ENCODE results near the gene SLC22A4.

The SLC22A4 gene

DNA sequence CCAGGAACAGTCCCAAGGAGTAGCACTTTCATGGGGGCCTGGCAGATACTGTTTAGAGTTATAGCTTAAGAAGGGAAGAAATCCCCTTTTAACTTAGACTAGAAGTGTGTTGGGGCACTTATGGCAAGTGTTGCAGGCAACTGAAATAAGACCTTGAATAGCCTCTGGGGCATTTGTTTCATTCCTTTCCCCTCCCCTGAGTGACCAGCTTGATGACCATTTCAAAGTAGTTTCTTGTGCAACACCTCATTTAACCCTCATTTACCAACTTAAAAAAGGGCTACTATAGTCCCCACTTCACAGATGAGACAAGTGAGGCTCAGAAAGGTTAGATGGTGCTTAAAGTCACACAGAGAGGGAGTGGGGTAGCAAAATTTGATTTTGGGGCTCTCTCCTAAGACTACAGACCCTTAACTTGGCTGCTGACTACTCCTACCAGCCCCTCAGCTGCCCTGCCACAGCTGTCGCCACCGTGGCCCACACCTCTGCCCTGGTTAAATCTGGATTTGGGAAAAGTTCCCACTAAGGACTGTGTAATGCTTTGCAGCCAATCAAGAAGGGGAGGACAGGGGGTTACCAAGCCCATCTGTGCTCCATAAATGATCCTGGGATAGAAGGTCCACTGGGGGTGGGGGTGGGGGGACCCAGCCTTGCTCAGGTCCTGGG, 31.2 kb upstream of the SLC22A4 start:
- DNase-seq, result no peak

GRCh38 chr5:132263548-132264261, 30.5 kb upstream of the SLC22A4 start:
- peak; percentile 30 for DNase-seq

DNA sequence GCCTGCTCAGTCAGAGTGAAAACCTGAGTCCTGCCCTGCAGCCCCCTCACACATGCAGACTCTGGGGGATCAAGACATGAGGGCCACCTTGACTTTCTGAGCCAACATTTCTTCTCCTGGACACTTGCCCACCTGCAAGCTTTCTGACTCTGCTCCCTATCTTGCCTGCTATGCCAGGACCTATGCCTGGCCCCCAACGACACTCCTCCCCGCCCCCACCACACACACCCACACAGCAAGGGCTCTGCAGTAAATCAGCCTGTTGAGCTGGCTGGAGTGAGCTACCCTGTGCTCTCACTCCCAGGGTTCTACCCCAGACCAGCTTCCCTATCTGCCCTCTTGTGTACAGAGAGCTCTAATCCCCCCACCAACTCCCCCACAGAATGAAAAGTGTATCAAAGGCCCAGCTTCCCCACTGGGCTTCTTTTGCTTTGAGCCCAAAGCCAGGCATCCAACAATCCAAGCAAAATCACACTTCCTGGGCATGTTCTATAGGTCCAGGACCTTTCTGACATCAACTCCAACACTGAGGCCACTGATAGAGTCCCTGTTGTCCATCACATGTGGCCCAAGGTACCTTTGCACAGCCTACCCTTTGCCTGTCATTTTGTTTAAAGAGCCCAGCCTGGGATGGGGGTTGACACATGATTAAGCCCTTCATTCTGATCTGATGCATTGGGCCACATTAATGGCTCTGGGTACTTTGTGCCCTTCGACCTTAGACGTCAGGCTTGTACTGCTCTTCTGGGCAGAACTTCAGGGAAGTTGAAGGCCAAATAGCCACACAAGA, 29.5 kb upstream of the SLC22A4 start:
- DNase-seq, result peak; percentile 2

- peak; percentile 1 for DNase-seq
Measured at GRCh38 chr5:132265336-132266030, 28.7 kb upstream of the SLC22A4 start.

DNA sequence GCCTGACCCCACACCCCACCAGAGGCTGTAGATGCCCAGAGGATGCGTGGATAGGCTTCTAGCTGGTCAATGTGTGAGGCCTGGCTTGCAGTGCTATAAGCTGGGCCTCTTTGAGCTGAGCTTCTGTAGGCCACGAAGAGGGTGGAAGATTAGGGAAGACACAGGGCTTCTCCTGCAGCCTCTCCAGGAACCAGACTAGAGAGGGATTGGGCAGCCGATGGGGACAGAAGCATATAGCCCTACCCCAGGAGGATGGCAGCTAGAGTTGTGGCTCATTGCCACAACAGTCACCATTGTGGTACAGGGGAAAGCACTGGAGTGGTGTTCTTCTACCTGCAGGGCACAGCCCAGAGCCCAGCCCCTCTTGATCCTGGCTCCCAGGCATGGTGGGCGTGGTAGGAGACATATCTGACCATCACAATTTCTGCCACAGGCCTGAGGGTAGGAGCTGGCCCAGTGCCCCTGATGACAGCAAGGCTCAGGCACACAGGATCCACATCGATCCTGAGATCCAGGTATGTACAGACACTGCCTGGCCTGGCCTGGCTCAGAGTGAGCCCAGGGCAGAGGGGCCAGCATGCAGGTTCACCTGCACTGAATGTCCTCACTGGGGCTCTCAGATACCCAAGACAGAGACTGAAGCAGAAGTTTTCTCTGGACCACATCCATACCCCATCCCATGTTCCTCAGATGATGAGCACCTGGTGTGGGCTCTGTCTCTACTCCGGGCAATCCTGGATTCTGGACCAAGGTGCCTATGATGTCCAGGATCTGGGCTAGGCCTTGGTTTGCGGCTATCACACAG, 28.0 kb upstream of the SLC22A4 start:
- DNase-seq, result no peak

GRCh38 chr5:132266836-132267160, 27.4 kb upstream of the SLC22A4 start:
- no peak for DNase-seq

DNA sequence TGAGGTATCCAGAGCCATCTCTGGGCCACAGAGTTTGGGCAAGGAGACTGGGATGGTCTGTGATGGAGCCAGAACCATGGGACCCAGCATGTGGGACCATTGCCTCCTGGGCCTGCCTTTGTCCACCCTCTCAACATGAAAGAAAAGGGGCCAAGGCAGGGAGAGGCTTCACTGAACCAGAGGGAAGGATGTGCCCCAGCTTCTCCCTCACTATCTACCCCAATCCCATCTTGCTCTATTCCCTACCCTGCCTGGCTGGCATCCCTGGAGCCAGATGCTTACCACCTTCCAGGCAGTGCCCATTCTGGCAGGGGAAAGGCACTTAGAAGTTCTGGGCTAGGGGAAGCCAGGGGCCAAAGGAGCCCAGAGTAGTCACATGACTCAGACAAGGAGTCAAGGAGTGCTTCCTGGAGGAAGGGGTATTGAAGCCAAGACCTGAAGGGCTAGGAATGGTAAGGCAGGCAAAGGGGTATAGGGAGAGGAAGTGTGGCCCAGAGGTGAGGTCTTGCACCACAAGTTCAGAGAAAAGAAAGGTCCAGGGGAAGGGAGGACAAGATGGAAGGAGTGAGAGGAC, 26.9 kb upstream of the SLC22A4 start:
- DNase-seq, result no peak

GRCh38 chr5:132267931-132268768, 26.0 kb upstream of the SLC22A4 start:
- DNase-seq, result peak; percentile 2

- peak; percentile 2 for DNase-seq
Measured at GRCh38 chr5:132268769-132269551, 25.2 kb upstream of the SLC22A4 start.

DNA sequence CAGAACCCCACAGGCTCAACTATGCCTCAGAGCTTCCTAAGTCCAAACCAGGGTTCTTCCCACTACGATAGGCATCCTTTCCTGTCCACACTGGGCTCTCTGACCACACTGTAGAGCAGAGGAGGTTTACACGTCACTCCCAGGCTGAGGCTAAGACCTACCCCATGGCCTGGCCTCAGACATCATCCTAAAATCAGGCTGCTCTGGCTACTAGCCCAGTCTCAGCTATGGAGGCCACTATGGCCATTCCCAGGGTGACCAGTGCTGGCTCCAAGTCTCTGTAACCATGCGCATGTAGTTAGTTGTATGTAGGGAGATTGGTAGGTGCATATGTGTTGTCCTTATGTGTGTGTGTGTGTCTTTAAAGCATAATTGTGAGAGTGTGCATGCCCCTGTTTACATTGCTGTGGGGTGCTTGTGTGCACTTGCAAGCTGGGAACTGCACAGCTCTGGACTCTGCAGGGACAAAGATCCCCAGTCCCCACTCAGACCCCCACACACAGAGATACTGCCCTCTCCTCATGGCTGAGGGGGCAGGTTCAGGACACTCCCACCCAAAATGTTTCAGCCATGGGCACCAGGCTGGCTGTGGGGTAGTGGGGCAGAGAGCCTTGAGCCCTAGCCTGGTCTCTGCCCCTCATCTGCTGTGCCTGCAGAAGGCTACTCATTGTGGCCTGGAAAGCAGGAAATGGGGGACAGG, 24.4 kb upstream of the SLC22A4 start:
- no peak for DNase-seq

GRCh38 chr5:132270335-132270665, 23.9 kb upstream of the SLC22A4 start:
- DNase-seq, result no peak

DNA sequence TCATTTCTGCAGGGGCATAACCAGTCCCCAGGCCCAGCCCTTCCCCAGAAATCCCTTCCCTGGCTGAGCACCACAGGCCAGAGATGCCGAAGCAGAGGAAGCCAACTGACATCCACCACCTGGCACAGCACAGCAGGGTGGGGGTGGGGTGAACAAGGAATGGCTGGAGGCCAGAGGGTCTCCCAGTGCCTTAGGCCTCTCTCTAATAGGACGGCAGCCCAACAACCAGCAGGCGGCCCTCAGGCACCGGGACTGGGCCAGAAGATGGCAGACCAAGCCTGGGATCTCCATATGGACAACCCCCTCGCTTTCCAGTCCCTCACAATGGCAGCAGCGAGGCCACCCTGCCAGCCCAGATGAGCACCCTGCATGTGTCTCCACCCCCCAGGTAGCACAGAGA, 23.5 kb upstream of the SLC22A4 start:
- DNase-seq, result no peak

GRCh38 chr5:132271251-132272246, 22.6 kb upstream of the SLC22A4 start:
- no peak for DNase-seq

DNA sequence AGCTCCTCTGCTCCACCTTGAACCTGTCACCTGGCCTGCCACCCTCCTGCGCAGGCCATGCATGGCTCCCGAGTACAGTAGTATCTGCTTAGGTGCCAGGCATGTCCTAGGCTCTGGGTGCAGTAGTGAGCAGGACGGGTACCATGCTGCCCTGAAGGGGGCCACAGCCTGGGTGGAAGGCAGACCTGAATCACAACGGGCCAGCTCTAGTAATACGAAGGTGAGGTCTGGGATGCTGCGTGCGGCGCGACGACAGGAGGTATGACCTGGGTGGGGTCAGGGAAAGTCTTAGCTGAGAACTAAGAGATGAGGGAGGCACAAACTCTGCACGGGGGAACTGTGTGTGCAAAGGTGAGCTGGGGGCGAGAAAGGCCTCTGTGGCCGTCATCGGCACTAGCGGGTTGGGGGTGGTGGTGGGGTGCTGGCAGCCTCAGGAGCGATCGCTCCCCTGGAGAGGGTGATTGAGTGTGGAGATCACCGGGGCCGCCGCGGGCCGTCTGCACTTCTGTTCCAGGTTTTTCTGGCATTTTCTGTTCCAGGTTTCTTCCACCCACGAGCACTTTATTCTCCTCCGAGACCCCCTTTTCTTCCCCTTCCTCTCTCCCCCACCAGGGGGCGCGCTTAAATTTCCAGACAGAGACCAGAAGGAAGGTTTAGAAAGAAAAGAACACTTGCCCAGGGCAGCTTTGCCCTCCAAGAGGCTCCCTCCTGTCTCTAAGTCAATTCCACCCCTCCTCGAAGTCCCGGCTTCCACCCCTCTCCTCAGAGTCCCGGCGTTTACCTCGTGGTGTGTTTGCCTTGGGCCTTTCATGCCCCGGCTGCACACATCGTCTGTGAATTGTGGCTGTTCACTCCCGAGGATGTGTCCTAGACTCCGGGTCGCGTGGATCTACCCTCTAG, 21.6 kb upstream of the SLC22A4 start:
- DNase-seq, result peak; percentile 75

DNA sequence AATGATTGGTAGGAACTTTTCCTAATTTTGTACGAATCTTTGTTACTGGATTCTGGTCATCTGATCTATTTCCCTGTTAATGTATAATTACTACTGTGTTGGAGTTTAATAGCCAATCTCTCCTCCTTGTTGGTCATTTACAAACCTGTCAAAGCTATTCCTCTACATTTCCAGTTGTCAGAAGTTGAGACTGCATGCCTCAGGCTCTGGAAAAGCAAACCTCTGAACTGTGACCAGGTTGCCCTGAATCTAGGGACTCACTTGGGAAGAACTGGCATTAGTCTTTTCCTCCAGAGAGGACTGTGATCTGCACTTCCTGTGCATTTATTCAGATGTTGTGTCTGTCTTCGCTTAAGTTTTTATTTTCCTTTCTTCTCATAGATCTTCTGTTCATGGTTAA, 20.6 kb upstream of the SLC22A4 start:
- no peak for DNase-seq

DNA sequence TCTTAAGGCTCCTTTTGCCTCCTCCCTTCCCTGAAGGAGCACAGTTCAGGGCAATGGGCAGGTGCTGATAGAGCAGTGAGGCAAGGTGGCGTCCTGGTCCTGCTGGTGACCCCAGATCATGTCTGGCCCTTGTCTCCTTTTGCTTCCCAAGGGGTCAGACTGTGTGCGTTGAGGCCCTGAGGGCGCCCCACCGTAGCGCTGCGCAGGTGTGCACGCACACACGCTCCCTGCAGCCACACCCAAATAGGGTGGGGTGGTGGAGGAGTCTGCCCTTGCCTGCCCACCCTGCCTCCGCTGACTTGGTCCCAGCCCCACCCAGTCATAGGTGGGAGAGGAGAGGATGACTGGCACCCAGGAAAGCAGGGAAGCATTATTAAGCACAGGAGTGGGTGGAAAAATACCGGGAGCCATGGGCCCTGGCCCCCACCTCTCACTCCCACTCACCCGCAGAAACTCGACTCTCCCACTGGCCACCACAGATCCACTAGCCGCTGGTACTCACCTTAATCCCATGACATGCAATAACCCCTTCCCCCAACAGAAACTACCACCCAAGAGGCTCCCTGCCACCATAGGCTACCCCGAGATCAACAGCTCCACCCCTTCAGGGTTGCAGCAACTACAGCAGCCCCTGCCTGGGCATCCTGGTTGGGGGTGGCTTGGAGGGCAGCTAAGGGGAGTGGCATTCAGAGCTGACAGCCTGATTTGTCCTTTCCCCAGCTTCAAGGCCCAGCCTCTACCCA, 20.0 kb upstream of the SLC22A4 start:
- no peak for DNase-seq
